Ovary (tissue), 9 donors: ENCODE measurements around the gene MEN1. TPM values are rescaled to one million over a fixed set of nuclear protein-coding genes. Genes with fewer than 3 reads are reported as not detected.

ENCODE experiments used
- DNase-seq, 5 donors: peaks; one replicate each; pipeline ENCODE4 v3.0.0-alpha.2; 2019 to 2020
- H3K27ac ChIP-seq, 2 donors: fragments of 200-600 bp; one replicate each; pipeline versions ENCODE4 v1.5.1 to v1.8.0; 2019 to 2022
- H3K27me3 ChIP-seq: fragments of 200-600 bp; one replicate; pipeline ENCODE4 v1.8.0; 2022
- H3K36me3 ChIP-seq: fragments of 200-600 bp; sonication (generic); one replicate; pipeline ENCODE4 v1.5.1; 2019
- H3K4me1 ChIP-seq: one replicate; pipeline ENCODE4 v1.8.1; 2013; ENCODE audit warnings: mild to moderate bottlenecking, moderate library complexity; ENCODE audit not compliant: insufficient read depth
- H3K4me3 ChIP-seq: fragments of 200-600 bp; sonication (generic); one replicate; pipeline ENCODE4 v1.5.1; 2017
- H3K9me3 ChIP-seq, 2 donors: fragments of 200-600 bp in 1 of 2; sonication (generic) in 1 of 2; one replicate each; pipeline versions ENCODE4 v1.5.1 to v1.8.1; 2013 to 2019; ENCODE audit warnings: mild to moderate bottlenecking in 1 of 2, moderate library complexity in 1 of 2
- EP300 ChIP-seq: sonication (generic); formaldehyde crosslinking; IDR thresholded peaks from one replicate; pipeline ENCODE4 v1.6.1; 2017; ENCODE audit warnings: antibody characterized with exemption
- POLR2A ChIP-seq: fragments of 450-650 bp; IDR thresholded peaks from one replicate; pipeline ENCODE4 v1.6.1; 2017; ENCODE audit warnings: antibody characterized with exemption, mild to moderate bottlenecking, moderate library complexity
- WGBS, 3 donors: extraction: QIAGEN DNeasy Blood & Tissue Kit in 1 of 3; methylation state at CpG; one replicate each; pipeline versions ENCODE4 v1.1.5 to v1.1.7; 2013 to 2017; 5-methylcytosine and 5-hydroxymethylcytosine counted together
- intact Hi-C, 4 donors: fragments of 100-400 bp; cut with DNase I; formaldehyde crosslinking; loops; one replicate each; pipeline versions ENCODE4 v1.11.0 to v1.15.1; 2022 to 2023
- polyA plus RNA-seq, 2 donors: library from polyadenylated mRNA; stranded (reverse); fragments of 200-250 nt in 1 of 2; fragments of 350-450 nt in 1 of 2; fragmentation: Illumina TruSeq in 1 of 2; extraction: RNeasy Lipid Tissue Mini Kit (QIAGEN cat#74804) in 1 of 2; gene quantifications; one replicate each; pipeline ENCODE4 v1.2.3, GENCODE V29; 2013 to 2014
- total RNA-seq, 7 donors: library from RNA; depleted of rRNA in 2 of 7; stranded (reverse); fragments of >200 nt in 2 of 7; fragmentation: NEBNext Ultra II Directional in 3 of 7; extraction: Animal tissue kit (Norgen Biotek cat#: 25700) in 3 of 7; gene quantifications; one replicate each; pipeline versions ENCODE4 v1.1.0 to v1.2.4, GENCODE V29; 2016 to 2023
- TF ChIP-seq, protein P1 (sequence below), 3 donors: fragments of 450-650 bp in 2 of 3; fragments of 200-600 bp in 1 of 3; IDR thresholded peaks; one replicate each; pipeline versions ENCODE4 v1.5.1 to v1.8.0; 2016 to 2022; ENCODE audit warnings: antibody characterized with exemption in 3 of 3, mild to moderate bottlenecking in 1 of 3
- donor health status: DM: no; HTN: no; CAD: no; lungs with moderate emphysema.
- donor health status: DM: no; HTN: no; CAD: no.
- donor health status: Bipolar disorder and iron deficiency.
- donor health status: DM: yes; HTN: yes; CAD: no.
- donor health status: DM: no; HTN: no; CAD: no.
- donor health status: DM: yes; HTN: yes; CAD: no.

MEN1 gene
- total and polyA plus RNA-seq, 9 donors: 14.4 to 28.6 (median 21.2) TPM

DNA sequence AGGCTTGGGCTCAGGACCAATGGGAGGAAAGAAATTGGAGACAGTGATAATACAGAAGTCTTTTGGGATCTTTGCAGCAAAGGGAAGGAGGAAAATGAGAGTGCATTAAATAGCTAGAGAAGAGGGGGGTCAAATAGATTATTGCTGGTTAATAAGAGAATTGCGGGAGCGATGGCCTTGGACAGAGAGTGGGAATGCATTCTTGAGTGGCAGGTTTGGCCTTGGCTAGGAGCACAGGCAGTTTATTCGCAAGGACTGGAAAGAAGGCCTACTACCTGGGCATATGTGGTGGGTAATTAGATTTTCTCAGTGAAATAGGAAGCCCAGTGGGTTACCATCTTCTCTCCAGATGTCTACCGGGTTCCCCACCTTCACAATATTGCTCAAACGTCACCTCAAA is 3.5 kb upstream of the MEN1 start:
- Histone ChIP-seq H3K36me3 (no peaks in the 10 kb centered on the region), H3K4me3 (no peak overlapping the region), H3K4me1 (peaks cover 5% of the 10 kb centered on the region), H3K9me3 (no peaks in the 10 kb centered on the region), H3K27me3 (no peaks in the 10 kb centered on the region), H3K27ac (no peak overlapping the region)
- no peak for DNase-seq
- WGBS, 3 donors: 36 to 46% (median 37%) methylated on average over 5 of the region's 5 CpGs
- intact Hi-C loops: no loop called here
- TF ChIP-seq, protein P1, sequence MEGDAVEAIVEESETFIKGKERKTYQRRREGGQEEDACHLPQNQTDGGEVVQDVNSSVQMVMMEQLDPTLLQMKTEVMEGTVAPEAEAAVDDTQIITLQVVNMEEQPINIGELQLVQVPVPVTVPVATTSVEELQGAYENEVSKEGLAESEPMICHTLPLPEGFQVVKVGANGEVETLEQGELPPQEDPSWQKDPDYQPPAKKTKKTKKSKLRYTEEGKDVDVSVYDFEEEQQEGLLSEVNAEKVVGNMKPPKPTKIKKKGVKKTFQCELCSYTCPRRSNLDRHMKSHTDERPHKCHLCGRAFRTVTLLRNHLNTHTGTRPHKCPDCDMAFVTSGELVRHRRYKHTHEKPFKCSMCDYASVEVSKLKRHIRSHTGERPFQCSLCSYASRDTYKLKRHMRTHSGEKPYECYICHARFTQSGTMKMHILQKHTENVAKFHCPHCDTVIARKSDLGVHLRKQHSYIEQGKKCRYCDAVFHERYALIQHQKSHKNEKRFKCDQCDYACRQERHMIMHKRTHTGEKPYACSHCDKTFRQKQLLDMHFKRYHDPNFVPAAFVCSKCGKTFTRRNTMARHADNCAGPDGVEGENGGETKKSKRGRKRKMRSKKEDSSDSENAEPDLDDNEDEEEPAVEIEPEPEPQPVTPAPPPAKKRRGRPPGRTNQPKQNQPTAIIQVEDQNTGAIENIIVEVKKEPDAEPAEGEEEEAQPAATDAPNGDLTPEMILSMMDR (IDR thresholded peaks at IDR 0.05): no peak
- TF ChIP-seq POLR2A: no peak
- no peak for TF ChIP-seq EP300

DNA sequence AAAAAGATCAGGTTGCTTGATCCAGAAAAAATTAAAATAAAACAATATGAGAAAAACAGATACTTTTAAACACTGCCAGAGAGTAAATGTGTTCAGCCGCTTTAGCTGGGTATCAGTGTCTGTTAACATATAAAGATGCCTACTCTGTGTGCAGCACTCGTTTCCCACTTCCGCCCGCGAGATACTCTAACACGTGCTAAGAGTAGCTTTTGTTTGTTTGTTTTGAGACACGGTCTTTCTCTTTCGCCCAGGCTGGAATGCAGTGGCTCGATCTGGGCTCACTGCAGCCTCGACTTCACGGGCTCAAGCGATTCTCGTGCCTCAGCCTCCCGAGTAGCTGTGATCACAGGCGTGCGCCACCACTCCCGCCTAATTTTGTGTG is 531 bp upstream of the MEN1 start:
- Histone ChIP-seq H3K4me1 (peaks cover 5% of the 10 kb centered on the region), H3K36me3 (no peaks in the 10 kb centered on the region), H3K4me3 (peak overlapping the region; percentile 88), H3K27me3 (no peaks in the 10 kb centered on the region), H3K9me3 (no peaks in the 10 kb centered on the region), H3K27ac (no peak overlapping the region)
- intact Hi-C loops: no loop called here
- 40 to 58% (median 43%) methylated on average over 17 of the region's 17 CpGs for WGBS, 3 donors
- DNase-seq: peak in 1 of 5 donors; percentile 49
- no peak for TF ChIP-seq EP300
- TF ChIP-seq, protein P1 (IDR thresholded peaks at IDR 0.05): no peak

DNA sequence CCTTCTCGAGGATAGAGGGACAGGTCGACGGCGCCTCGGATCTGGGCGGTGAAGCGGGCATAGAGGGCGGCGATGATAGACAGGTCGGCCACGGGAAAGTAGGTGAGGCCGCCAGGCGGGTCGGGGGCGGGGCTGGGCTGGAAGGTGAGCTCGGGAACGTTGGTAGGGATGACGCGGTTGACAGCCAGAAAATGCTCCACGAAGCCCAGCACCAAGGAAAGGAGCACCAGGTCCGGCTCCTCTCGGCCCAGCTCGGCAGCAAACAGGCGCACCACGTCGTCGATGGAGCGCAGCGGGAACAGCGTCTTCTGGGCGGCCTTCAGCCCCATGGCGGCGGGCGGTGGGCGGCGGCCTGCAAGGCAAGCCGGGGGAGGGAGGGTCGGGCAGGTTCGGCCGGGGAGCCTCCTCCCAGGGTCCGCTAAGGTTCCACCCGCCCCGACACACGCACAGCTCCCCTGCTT is 540 bp downstream of the MEN1 start:
- DNase-seq: no peak
- Histone ChIP-seq H3K9me3 (no peaks in the 10 kb centered on the region), H3K4me3 (peak overlapping the region; percentile 88), H3K27me3 (no peaks in the 10 kb centered on the region), H3K27ac (peak overlapping the region in 1 of 2 donors; percentile 41), H3K36me3 (no peaks in the 10 kb centered on the region), H3K4me1 (peaks cover 5% of the 10 kb centered on the region)
- TF ChIP-seq POLR2A: no peak
- no peak for TF ChIP-seq EP300
- TF ChIP-seq, protein P1 (IDR thresholded peaks at IDR 0.05): no peak
- WGBS, 3 donors: 3% methylated on average over 34 to 44 of the region's 44 CpGs
- intact Hi-C loops: no loop called here

DNA sequence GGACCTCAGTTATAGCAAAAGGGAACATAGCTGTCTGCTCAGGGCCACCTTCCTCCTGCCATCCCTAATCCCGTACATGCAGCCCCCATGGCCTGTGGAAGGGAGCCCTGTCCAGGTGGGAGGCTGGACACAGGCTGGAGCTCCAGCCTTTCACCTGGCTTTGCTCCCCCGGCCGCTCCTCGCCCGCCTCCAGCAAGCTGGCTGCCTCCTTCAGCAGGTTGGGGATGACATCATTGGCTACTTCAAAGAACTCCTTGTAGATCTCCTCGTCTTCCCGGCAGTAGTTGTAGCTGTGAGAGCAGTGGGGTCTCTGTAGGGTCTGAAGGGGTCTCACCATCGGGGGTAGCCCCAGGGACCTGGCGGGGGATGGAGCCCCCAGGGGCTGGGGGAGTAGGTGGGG is 4.9 kb downstream of the MEN1 start:
- Histone ChIP-seq H3K9me3 (no peaks in the 10 kb centered on the region), H3K4me1 (peaks cover 6% of the 10 kb centered on the region), H3K4me3 (no peak overlapping the region), H3K36me3 (no peaks in the 10 kb centered on the region), H3K27me3 (no peaks in the 10 kb centered on the region), H3K27ac (no peak overlapping the region)
- intact Hi-C loops: no loop called here
- no peak for DNase-seq
- 89 to 92% (median 91%) methylated on average over 9 of the region's 9 CpGs for WGBS, 3 donors
- TF ChIP-seq POLR2A (no peak), EP300 (no peak)
- TF ChIP-seq, protein P1 (IDR thresholded peaks at IDR 0.05): no peak
